Suprapubic skin (tissue), 4 donors: ENCODE data around the gene NUDCD2. TPM values are rescaled to one million over a fixed set of nuclear protein-coding genes. Genes with fewer than 3 reads are reported as not detected.
"Not testable (repeated sequence)": the region's sequence is repeated elsewhere in the genome, so short reads cannot be mapped to it uniquely, and the experiment has no call there.

Experiments used
- DNase-seq, 2 donors: peaks; one replicate each; pipeline ENCODE4 v3.0.0-alpha.2; 2019; ENCODE audit warnings: low spot score in 2 of 2
- H3K27ac ChIP-seq: fragments of 200-600 bp; sonication (generic); one replicate; pipeline ENCODE4 v1.5.1; 2019
- H3K27me3 ChIP-seq: fragments of 200-600 bp; sonication (generic); one replicate; pipeline ENCODE4 v1.5.1; 2019
- H3K36me3 ChIP-seq: fragments of 200-600 bp; sonication (generic); one replicate; pipeline ENCODE4 v1.5.1; 2019
- H3K4me1 ChIP-seq: fragments of 200-600 bp; sonication (generic); one replicate; pipeline ENCODE4 v1.5.1; 2019
- H3K4me3 ChIP-seq: fragments of 200-600 bp; sonication (generic); one replicate; pipeline ENCODE4 v1.5.1; 2019; ENCODE audit warnings: mild to moderate bottlenecking
- H3K9me3 ChIP-seq: fragments of 200-600 bp; sonication (generic); one replicate; pipeline ENCODE4 v1.5.1; 2019
- EP300 ChIP-seq: sonication (generic); formaldehyde crosslinking; IDR thresholded peaks from one replicate; pipeline ENCODE4 v1.6.1; 2017; ENCODE audit warnings: antibody characterized with exemption
- POLR2A ChIP-seq, 2 donors: fragments of 450-650 bp; IDR thresholded peaks; one replicate each; pipeline ENCODE4 v1.6.1; 2017; ENCODE audit warnings: antibody characterized with exemption in 2 of 2, mild to moderate bottlenecking in 2 of 2, moderate library complexity in 2 of 2
- POLR2AphosphoS5 ChIP-seq, 3 donors: sonication (generic); formaldehyde crosslinking; IDR thresholded peaks; one replicate each; pipeline ENCODE4 v1.6.1; 2017; ENCODE audit warnings: antibody characterized with exemption in 3 of 3
- WGBS: methylation state at CpG from one replicate; pipeline ENCODE4 v1.1.5; 2018; 5-methylcytosine and 5-hydroxymethylcytosine counted together
- total RNA-seq, 4 donors: library from RNA; depleted of rRNA; stranded (reverse); fragments of >200 nt; gene quantifications; one replicate each; pipeline ENCODE4 v1.1.0, GENCODE V29; 2016
- TF ChIP-seq, protein P1 (sequence below), 2 donors: fragments of 200-600 bp in 1 of 2; fragments of 450-650 bp in 1 of 2; sonication (generic) in 1 of 2; IDR thresholded peaks; one replicate each; pipeline ENCODE4 v1.5.1; 2016 to 2019; ENCODE audit warnings: antibody characterized with exemption in 2 of 2, mild to moderate bottlenecking in 1 of 2, moderate library complexity in 1 of 2

Gene NUDCD2
- total RNA-seq, 4 donors from 2014 or later, result 4.4 to 19.0 (median 6.1) TPM

DNA sequence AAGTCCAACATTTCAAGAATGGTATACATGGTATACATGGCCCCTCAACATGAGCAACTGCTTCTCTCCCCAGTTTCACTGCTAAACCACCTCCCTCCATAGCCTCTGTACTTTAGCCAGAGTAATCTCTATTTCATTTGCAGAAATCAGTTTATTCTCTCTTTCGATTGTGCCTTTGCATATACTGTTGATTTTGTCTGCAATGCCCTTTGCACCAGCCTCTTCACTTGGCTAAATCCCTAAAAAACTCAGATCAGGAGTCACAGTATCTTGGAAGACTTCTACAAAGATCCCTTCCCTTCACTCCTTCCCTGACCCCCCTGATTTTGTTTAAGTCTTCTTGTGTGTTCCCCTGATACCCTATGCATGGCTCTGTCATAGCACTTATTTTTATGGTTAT lies 27.4 kb downstream of the NUDCD2 start:
- H3K9me3 ChIP-seq, result no peaks in the 10 kb centered on the region
- peaks cover 7% of the 10 kb centered on the region for H3K4me1 ChIP-seq
- no peak overlapping the region for H3K27ac ChIP-seq
- 97% methylated on average over 1 of the region's 1 CpG for WGBS
- TF ChIP-seq POLR2A (IDR thresholded peaks at IDR 0.05), result no peak
- TF ChIP-seq POLR2AphosphoS5 (IDR thresholded peaks at IDR 0.05), result no peak
- TF ChIP-seq EP300, result no peak
- H3K27me3 ChIP-seq, result no peaks in the 10 kb centered on the region
- no peaks in the 10 kb centered on the region for H3K36me3 ChIP-seq
- no peak overlapping the region for H3K4me3 ChIP-seq
- no peak for DNase-seq

DNA sequence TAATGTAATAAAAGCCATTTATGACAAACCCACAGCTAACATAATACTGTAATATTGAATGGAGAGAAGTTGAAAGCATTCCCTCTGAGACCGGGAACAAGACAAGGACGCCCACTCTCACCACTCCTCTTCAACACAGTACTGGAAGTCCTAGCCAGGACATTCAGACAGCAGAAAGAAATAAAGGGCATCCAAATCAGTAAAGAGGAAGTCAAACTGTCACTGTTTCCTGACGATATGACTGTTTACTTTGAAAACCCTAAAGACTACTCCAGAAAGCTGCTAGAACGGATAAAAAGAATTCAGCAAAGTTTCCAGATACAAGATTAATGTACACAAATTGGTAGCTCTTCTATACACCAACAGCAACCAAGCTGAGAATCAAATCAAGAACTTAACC lies 33.8 kb downstream of the NUDCD2 start:
- not testable (repeated sequence) for DNase-seq, H3K36me3 ChIP-seq, H3K4me1 ChIP-seq, H3K27ac ChIP-seq, H3K4me3 ChIP-seq, H3K27me3 ChIP-seq, H3K9me3 ChIP-seq
- 55% methylated on average over 4 of the region's 4 CpGs for WGBS

DNA sequence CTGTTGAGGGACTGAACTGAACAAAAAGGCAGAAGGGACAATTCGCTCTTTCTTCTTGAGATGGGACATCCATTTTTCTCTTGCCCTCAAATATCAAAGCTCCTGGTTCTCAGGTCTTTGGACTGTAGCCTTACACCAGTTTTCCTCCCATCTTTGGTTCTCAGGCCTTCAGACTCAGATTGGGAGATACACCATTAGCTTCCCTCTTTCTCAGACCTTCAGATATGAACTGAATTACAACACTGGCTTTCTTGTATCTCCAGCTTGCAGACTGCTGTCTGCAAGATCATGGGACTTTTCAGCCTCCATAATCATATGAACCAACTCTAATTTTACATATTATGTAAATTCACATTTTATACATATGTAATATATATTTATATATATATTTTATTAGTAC lies 35.1 kb downstream of the NUDCD2 start:
- WGBS, result 93% methylated on average over 1 of the region's 1 CpG

DNA sequence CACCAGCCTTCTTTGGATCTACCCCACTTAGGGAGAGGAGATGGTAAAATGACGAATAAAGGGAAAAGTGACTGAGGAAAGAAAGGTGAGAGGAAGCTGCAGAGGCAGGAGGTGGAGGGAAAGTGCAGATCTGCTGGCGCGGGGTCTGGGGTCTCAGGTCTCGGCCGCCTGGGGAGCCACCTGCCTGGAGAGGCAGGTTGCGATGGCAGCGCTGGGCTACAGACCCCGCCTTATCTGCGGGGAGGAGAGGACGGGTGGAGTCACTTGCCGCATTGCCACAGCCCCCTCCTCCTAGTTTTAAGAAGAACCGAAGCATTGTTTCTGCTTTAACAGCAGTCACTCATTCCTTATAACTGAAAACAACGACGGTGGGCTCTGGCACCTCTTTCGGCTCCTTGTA lies 44.2 kb downstream of the NUDCD2 start:
- H3K27ac ChIP-seq, H3K4me1 ChIP-seq, H3K4me3 ChIP-seq, H3K27me3 ChIP-seq, H3K36me3 ChIP-seq, DNase-seq, H3K9me3 ChIP-seq: not testable (repeated sequence)
- WGBS, result 25% methylated on average over 15 of the region's 15 CpGs

More for the DNA sequence above, 35.1 kb downstream of the NUDCD2 start:
- Histone ChIP-seq H3K27me3 (no peaks in the 10 kb centered on the region), H3K27ac (no peak overlapping the region), H3K4me3 (no peak overlapping the region), H3K4me1 (no peaks in the 10 kb centered on the region), H3K9me3 (no peaks in the 10 kb centered on the region), H3K36me3 (no peaks in the 10 kb centered on the region)
- TF ChIP-seq, protein P1, sequence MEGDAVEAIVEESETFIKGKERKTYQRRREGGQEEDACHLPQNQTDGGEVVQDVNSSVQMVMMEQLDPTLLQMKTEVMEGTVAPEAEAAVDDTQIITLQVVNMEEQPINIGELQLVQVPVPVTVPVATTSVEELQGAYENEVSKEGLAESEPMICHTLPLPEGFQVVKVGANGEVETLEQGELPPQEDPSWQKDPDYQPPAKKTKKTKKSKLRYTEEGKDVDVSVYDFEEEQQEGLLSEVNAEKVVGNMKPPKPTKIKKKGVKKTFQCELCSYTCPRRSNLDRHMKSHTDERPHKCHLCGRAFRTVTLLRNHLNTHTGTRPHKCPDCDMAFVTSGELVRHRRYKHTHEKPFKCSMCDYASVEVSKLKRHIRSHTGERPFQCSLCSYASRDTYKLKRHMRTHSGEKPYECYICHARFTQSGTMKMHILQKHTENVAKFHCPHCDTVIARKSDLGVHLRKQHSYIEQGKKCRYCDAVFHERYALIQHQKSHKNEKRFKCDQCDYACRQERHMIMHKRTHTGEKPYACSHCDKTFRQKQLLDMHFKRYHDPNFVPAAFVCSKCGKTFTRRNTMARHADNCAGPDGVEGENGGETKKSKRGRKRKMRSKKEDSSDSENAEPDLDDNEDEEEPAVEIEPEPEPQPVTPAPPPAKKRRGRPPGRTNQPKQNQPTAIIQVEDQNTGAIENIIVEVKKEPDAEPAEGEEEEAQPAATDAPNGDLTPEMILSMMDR (IDR thresholded peaks at IDR 0.05), result no peak
- TF ChIP-seq POLR2A (IDR thresholded peaks at IDR 0.05) (no peak), EP300 (no peak), POLR2AphosphoS5 (IDR thresholded peaks at IDR 0.05) (no peak)
- DNase-seq, result no peak

DNA sequence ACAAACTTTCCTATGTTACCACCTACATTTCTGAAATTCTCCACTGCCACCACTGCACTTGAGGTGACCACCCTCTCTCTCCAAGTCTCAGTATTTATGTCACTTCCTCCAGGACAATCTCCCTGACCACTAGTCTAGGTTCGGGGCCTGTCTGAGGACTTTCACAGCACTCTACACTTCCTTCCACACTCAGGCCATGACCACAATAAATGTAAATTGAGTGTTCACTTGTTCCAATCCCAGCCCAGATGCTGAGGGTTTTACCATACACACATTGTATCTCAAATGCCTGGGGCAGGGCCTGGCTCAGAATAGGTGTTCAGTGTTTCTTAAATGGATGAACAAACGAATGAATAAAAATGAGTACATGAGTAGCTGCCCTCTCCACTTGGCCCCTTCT lies 49.4 kb downstream of the NUDCD2 start:
- Histone ChIP-seq H3K27me3 (peaks cover 1% of the 10 kb centered on the region), H3K9me3 (no peaks in the 10 kb centered on the region), H3K27ac (no peak overlapping the region), H3K4me3 (no peak overlapping the region), H3K4me1 (peaks cover 13% of the 10 kb centered on the region), H3K36me3 (no peaks in the 10 kb centered on the region)
- TF ChIP-seq POLR2A (IDR thresholded peaks at IDR 0.05) (no peak), EP300 (no peak), POLR2AphosphoS5 (IDR thresholded peaks at IDR 0.05) (no peak)
- TF ChIP-seq, protein P1 (IDR thresholded peaks at IDR 0.05), result no peak
- WGBS, result 90% methylated on average over 2 of the region's 2 CpGs
- no peak for DNase-seq

DNA sequence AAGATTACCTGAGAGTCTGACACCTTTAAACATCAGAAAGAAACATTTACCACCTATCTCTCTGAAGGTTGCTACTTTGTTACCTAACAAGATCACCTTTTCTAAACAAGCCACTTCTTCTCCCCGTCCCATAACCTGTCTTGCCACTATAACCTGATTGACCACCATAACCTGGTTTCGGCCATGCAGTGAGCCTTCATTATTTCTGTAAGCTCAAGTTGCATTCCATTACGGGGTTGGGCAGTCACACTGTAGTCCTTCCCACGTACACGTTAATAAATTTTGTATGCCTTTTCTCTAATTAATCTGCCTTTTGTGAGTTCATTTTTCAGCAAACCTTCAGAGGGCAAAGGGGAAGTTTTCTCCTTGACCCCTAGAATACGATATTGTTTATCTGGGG lies 50.5 kb downstream of the NUDCD2 start:
- H3K4me1 ChIP-seq, result peaks cover 13% of the 10 kb centered on the region
- no peak overlapping the region for H3K27ac ChIP-seq
- no peaks in the 10 kb centered on the region for H3K36me3 ChIP-seq
- H3K9me3 ChIP-seq, result no peaks in the 10 kb centered on the region
- H3K27me3 ChIP-seq, result no peaks in the 10 kb centered on the region
- H3K4me3 ChIP-seq, result no peak overlapping the region
- TF ChIP-seq POLR2A (IDR thresholded peaks at IDR 0.05) (no peak), EP300 (no peak), POLR2AphosphoS5 (IDR thresholded peaks at IDR 0.05) (no peak)
- TF ChIP-seq, protein P1 (IDR thresholded peaks at IDR 0.05), result no peak
- WGBS, result 71% methylated on average over 6 of the region's 6 CpGs
- no peak for DNase-seq

DNA sequence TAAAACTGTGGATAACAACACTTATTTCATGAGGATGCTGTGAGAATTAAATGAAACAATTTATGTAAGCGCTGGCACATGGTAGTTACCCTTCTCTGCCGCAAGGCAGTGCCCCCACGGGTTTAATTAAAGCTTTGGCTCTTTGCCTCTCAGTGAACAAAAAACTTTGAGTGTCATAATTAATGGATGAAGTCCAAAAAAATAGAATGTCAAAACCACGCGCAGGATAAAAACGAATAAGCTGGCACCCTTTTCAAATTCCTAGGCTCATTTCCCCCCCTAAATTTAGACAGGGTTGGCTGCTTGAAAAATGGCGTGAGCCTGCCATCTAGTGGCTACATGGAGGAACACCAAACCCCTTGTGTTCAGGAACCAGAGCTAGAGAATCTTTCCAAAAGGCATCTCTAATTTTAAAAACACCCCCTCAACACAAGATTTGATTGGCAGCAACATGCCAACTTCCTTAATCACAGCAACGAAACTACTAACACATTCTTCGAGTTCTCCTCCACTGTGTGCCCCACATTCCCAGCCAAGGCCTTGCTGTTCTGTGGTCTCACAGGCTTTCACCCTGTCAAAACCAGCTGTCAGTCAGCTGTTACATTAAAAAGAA lies 51.5 kb downstream of the NUDCD2 start:
- Histone ChIP-seq H3K27me3 (no peaks in the 10 kb centered on the region), H3K4me3 (no peak overlapping the region), H3K9me3 (no peaks in the 10 kb centered on the region), H3K27ac (no peak overlapping the region), H3K36me3 (no peaks in the 10 kb centered on the region), H3K4me1 (peaks cover 13% of the 10 kb centered on the region)
- 1% methylated on average over 9 of the region's 9 CpGs for WGBS
- TF ChIP-seq, protein P1 (IDR thresholded peaks at IDR 0.05), result peak; percentile 74 to 83
- TF ChIP-seq POLR2AphosphoS5 (IDR thresholded peaks at IDR 0.05), result no peak
- DNase-seq, result peak in 1 of 2 donors; percentile 66
